ENCODE results near the gene CREB3L2. TPM values are rescaled to one million over a fixed set of nuclear protein-coding genes. Genes with fewer than 3 reads are reported as not detected.
A peak's percentile ranks its signal among the peaks of the same experiment; 100 is the strongest.

CREB3L2 gene
- total RNA-seq, 3 donors from 2014 or later (not counting 1 experiment from before 2014, with no cell fraction given) = 45.9 to 54.6 (median 52.5) TPM

DNA sequence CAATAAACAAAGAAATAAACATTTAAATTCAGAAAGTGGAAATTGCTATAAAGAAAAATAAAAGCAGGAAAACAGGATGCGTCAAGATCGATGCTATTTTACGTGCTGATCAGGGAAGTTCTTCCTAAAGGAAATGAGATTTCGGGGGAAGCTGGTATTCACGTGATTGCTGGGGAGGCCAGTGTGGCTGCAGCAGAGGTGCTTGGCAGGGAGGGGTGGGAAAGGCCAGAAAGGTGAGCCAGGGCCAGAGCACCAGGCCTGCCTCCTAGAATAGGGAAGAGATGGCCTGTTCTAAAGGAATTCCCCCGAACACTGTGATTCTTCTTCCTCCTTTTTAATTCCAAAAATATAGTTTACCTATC lies 923 bp upstream of the CREB3L2 start:
- Mint-ChIP-seq H3K27me3 (ENCODE audit: low read depth in 2 of 2) (no peaks in the 10 kb centered on the region), H3K4me3 (peak overlapping the region; percentile 99), H3K4me1 (peaks cover 38 to 40% of the 10 kb centered on the region in 2 donors), H3K27ac (peak overlapping the region; percentile 94 to 96), H3K9me3 (no peaks in the 10 kb centered on the region), H3K36me3 (no peaks in the 10 kb centered on the region)
- intact Hi-C loops (cut with micrococcal nuclease) = loop anchor here (1.0 to 2.0 kb wide), 2 partner anchors 68 to 749 kb away; no protein-coding TSS in a partner anchor
- H3K4me1 ChIP-seq (ENCODE audit: control insufficient read depth, insufficient read depth, low read length) = peaks cover 10% of the 10 kb centered on the region
- DNase-seq (peak in 1 of 2 donors; percentile 22), ATAC-seq (no peak)
- no peaks in the 10 kb centered on the region for H3K27me3 ChIP-seq (ENCODE audit: control insufficient read depth, insufficient read depth, low read length)
- no peaks in the 10 kb centered on the region for H3K9me3 ChIP-seq (ENCODE audit: control insufficient read depth, insufficient read depth, low read length)
- WGBS (ENCODE audit: insufficient coverage) = 84% methylated on average over 5 of the region's 6 CpGs
- TF ChIP-seq, protein P1, sequence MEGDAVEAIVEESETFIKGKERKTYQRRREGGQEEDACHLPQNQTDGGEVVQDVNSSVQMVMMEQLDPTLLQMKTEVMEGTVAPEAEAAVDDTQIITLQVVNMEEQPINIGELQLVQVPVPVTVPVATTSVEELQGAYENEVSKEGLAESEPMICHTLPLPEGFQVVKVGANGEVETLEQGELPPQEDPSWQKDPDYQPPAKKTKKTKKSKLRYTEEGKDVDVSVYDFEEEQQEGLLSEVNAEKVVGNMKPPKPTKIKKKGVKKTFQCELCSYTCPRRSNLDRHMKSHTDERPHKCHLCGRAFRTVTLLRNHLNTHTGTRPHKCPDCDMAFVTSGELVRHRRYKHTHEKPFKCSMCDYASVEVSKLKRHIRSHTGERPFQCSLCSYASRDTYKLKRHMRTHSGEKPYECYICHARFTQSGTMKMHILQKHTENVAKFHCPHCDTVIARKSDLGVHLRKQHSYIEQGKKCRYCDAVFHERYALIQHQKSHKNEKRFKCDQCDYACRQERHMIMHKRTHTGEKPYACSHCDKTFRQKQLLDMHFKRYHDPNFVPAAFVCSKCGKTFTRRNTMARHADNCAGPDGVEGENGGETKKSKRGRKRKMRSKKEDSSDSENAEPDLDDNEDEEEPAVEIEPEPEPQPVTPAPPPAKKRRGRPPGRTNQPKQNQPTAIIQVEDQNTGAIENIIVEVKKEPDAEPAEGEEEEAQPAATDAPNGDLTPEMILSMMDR (IDR thresholded peaks at IDR 0.05) = no peak
- no peaks in the 10 kb centered on the region for H3K36me3 ChIP-seq (ENCODE audit: control insufficient read depth, insufficient read depth, low read length)
- no peak overlapping the region for H3K27ac ChIP-seq (ENCODE audit: low read length)
- H3K4me3 ChIP-seq (ENCODE audit: low read length) = no peak overlapping the region

DNA sequence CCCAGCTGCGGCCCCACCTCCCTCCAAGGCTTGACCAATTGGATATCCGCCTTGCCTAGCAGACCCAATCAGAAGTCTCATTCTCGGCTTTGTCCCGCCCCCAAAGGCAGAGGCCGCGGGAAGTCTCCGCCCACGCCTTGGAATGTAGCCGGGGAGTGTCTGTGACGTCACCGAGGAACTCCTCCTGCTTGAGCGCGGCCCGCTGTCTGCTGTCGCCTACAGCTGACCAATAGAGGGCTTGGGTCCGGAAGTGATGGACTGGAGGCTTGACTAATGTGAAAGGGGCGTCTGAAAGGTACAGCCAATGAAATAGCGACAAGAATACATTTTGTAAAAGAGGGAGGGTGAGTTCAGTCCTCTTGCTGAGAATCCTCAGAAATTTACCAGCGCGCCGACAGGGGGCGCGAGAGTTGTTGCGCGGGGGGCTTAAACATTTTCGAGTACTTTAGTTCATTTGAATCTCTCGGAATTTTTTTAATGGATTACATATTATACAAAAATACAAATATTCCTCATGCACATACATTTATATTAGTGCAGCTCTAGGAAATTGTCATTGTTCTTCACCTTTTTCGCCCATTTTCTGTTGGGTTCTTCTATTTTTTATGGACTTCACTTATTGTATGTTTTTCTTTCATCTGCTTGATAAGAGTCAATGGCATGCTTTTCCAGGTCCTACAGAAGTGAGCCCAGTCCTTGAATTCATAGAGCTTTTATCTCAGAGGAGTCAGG lies 376 bp upstream of the CREB3L2 start:
- intact Hi-C loops (cut with micrococcal nuclease) = loop anchor here (1.0 to 2.0 kb wide), 2 partner anchors 67 to 750 kb away; no protein-coding TSS in a partner anchor
- H3K4me3 ChIP-seq (ENCODE audit: low read length) = peak overlapping the region; percentile 97
- WGBS (ENCODE audit: insufficient coverage) = 4% methylated on average over 27 of the region's 28 CpGs
- H3K9me3 ChIP-seq (ENCODE audit: control insufficient read depth, insufficient read depth, low read length) = no peaks in the 10 kb centered on the region
- Mint-ChIP-seq H3K4me3 (peak overlapping the region; percentile 99), H3K4me1 (peaks cover 38 to 40% of the 10 kb centered on the region in 2 donors), H3K27ac (peak overlapping the region; percentile 94 to 96), H3K9me3 (no peaks in the 10 kb centered on the region), H3K36me3 (no peaks in the 10 kb centered on the region), H3K27me3 (ENCODE audit: low read depth in 2 of 2) (no peaks in the 10 kb centered on the region)
- DNase-seq (peak; percentile 98 to 100), ATAC-seq (peak; percentile 89 to 97 (median 92))
- H3K27ac ChIP-seq (ENCODE audit: low read length) = peak overlapping the region; percentile 86
- H3K27me3 ChIP-seq (ENCODE audit: control insufficient read depth, insufficient read depth, low read length) = no peaks in the 10 kb centered on the region
- H3K4me1 ChIP-seq (ENCODE audit: control insufficient read depth, insufficient read depth, low read length) = peaks cover 10% of the 10 kb centered on the region
- TF ChIP-seq, protein P1 (IDR thresholded peaks at IDR 0.05) = peak; percentile 96
- H3K36me3 ChIP-seq (ENCODE audit: control insufficient read depth, insufficient read depth, low read length) = no peaks in the 10 kb centered on the region

DNA sequence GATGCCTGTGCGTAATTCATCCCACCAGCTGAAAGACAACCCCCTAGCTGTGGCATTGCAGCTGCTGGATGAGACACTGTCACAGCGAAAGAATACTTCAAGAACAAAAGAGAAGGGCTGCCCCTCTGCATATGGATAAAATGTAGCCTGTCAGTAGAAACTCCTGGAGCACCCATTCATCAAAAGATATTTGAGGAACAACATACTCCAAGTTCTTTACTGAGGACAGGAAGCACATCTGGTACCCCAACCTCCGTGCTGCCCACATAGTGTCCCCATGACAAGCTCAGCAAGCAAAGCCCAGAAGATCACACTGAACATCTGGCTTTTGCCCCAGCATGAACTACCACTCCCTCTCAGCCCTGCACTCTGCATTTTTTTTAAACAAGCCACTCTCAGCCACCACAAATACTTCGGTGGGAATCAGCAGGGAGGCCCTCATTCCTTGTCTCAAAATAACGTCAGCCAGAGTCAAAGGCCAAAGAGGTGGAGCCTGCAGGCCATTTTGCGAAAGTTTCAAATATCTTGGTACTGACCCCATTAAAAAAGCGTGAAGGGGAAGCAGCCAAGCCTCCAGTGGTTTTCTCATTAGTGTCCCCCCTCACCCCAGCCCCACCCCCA lies 1.7 kb downstream of the CREB3L2 start:
- no peaks in the 10 kb centered on the region for H3K27me3 ChIP-seq (ENCODE audit: control insufficient read depth, insufficient read depth, low read length)
- intact Hi-C loops (cut with micrococcal nuclease) = no loop called here
- H3K27ac ChIP-seq (ENCODE audit: low read length) = no peak overlapping the region
- TF ChIP-seq, protein P1 (IDR thresholded peaks at IDR 0.05) = no peak
- Mint-ChIP-seq H3K4me3 (peak overlapping the region; percentile 99), H3K27ac (peak overlapping the region; percentile 94 to 96), H3K36me3 (no peaks in the 10 kb centered on the region), H3K9me3 (no peaks in the 10 kb centered on the region), H3K27me3 (ENCODE audit: low read depth in 2 of 2) (no peaks in the 10 kb centered on the region), H3K4me1 (peaks cover 55 to 57% of the 10 kb centered on the region in 2 donors)
- peak in 1 of 2 donors; percentile 11 for DNase-seq
- no peaks in the 10 kb centered on the region for H3K36me3 ChIP-seq (ENCODE audit: control insufficient read depth, insufficient read depth, low read length)
- no peak for ATAC-seq
- WGBS (ENCODE audit: insufficient coverage) = 25% methylated on average over 7 of the region's 7 CpGs
- H3K9me3 ChIP-seq (ENCODE audit: control insufficient read depth, insufficient read depth, low read length) = no peaks in the 10 kb centered on the region
- peaks cover 15% of the 10 kb centered on the region for H3K4me1 ChIP-seq (ENCODE audit: control insufficient read depth, insufficient read depth, low read length)
- no peak overlapping the region for H3K4me3 ChIP-seq (ENCODE audit: low read length)

All from natural killer cell (primary cell).